ENCODE measurements around the gene RETSAT.

RETSAT gene

DNA sequence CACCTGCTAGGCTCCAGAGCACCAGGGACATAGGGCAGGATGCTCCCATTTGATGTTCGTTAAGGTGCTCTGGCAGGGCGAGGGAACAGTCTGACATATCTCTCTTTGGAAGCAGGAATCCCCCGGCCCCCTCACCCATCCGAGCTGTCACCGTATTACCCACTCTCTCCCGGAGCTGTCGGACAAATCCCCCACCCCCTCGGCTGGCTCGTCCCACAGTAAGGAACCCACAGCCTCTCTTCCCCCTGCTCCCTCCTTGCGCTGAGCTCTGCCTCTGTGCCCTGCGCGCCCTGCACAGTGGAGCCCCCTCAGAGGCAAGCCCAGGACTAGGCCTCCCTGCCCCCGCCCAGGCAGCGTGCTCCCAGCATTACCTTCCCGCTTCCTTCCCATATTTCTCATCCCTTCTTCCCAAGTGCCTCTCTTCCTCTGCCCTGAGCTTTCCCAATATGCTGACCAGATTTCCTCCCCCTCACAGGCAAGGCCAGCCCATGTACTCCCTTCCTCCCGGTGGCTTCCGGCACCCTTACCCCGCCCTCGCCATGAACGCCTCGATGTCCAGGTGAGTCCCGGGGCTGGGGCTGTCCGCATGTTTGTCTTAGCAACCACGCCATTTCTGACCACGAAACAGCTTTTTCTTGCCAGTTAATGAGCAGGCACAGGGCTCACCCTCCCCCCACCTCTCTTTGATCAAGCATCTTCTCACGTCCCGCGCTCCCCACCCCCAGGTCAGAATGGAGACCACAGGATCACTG is 50.4 kb downstream of the RETSAT start:
- peaks cover 16 to 37% of the 10 kb centered on the region in 2 donors for H3K27me3 Mint-ChIP-seq
- peaks cover 3% of the 10 kb centered on the region for H3K36me3 Mint-ChIP-seq (ENCODE audit: insufficient read depth)
- no peak for DNase-seq
- no peaks in the 10 kb centered on the region for H3K9me3 Mint-ChIP-seq
- ATAC-seq (replicated peaks), result no peak
- H3K27ac Mint-ChIP-seq, result no peak overlapping the region
- peaks cover 7 to 12% of the 10 kb centered on the region in 2 donors for H3K4me1 Mint-ChIP-seq (ENCODE audit: low read depth in 2 of 2)
- H3K4me3 Mint-ChIP-seq, result no peak overlapping the region

DNA sequence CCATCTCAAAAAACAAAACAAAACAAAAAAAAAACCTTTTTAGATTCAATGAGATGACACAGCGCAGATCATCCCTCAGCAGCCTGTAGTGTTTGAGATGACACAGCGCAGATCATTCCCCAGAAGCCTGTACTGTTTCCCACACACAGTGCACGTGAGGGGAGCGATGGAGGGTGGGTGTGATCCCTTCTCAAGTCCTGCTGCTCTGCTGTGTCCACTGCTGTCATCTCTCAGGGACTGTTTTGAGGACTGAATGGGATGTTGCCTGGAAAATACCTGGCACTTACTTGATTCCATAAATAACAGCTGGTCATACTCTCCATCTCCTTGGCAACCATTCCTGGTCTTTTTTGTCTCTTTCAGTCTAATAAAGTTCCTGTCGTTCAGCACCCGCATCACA is 52.2 kb downstream of the RETSAT start:
- Mint-ChIP-seq H3K36me3 (ENCODE audit: insufficient read depth) (peaks cover 2% of the 10 kb centered on the region), H3K4me1 (ENCODE audit: low read depth in 2 of 2) (peaks cover 0 to 2% of the 10 kb centered on the region in 2 donors), H3K27me3 (peaks cover 16 to 37% of the 10 kb centered on the region in 2 donors), H3K9me3 (no peaks in the 10 kb centered on the region), H3K4me3 (no peak overlapping the region), H3K27ac (no peak overlapping the region)
- DNase-seq, result no peak
- no peak for ATAC-seq (replicated peaks)

Data from effector memory CD8-positive, alpha-beta T cell (primary cell).